GM18870 (cell line): ENCODE data around the gene ZNF521.

ENCODE experiments used
- ATAC-seq: cut with Tn5 transposase; IDR thresholded peaks from one replicate; pipeline ENCODE4 v1.9.1; 2021; ENCODE audit warnings: moderate library complexity; ENCODE audit not compliant: unreplicated experiment

The ZNF521 gene

DNA sequence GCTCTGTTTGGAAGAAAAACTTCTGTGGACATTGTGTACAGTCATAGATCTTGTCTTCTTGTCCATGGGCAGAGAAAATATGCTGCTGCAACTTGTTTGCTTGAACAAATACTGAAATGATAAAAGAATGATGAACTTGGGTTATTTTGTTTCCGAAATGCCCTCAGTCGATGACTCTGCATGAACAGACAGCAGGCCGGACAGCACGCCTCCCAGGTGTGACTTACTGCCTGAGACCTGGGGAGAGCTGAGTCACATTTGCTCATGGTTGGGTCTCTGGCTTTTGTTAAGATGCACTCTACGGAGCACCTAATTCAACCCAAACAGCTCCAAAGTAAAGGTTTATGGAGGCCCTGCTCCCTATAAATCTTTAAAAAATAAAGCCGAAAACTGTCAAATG lies 262.5 kb downstream of the ZNF521 start:
- ATAC-seq = no peak

GRCh38 chr18:25086876-25087275 lies 265.1 kb downstream of the ZNF521 start:
- no peak for ATAC-seq

DNA sequence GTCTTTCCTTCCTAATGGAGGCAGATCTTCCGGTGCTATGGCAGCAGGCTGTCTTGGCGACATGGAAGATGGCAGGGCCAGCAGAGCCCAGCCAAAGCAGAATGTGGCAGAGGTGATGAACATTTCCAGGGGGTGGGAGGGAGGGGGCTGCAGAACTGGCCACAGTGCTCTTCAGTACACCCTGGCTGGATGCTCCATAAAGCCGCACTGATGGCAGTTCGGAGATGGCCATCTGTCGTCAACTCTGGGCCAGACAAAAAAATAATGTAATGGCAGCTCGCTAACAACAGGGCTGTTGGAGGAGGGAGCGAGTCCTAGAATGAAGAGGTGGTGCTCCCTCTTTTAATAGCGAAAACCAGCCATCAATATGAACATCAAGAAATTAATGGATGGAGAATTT lies 271.0 kb downstream of the ZNF521 start:
- ATAC-seq = no peak

- no peak for ATAC-seq
Measured at GRCh38 chr18:25080211-25080610, 271.8 kb downstream of the ZNF521 start.

DNA sequence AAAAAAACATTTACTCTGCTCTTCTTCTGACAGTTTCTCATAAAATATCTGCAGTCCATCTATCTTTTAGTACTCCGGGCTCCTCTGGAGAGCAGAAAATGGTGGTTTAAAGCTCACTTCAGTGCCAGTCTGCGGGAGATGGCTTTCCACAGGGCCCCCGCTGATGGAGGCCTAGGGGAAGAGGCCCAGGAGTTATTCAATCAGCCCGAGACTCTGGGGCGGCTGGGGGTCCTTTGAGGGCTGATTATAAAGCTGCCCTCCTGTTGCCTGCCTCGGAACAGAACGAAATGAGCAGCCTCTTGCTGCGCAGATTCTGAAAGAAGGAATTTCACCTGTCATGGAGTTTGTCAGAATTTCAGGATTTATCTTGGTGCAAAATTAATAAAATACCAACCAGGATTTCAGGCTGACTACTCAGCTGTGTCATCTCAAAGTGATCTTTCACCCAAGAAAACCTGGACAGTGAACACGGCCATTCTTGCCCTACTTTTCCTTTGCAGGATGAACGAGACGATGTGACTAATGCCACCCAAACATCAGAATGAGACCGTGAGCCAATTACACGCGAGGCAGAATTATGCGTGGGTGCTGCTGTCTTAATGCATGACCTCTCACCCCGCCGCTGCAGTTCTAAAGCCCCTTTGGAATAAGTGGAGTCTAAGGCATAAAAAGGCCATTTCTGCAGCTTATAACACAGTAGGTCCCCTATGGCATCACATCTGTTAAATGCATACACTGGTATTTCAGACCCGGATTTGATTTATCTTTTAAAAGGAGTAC lies 273.8 kb downstream of the ZNF521 start:
- no peak for ATAC-seq

DNA sequence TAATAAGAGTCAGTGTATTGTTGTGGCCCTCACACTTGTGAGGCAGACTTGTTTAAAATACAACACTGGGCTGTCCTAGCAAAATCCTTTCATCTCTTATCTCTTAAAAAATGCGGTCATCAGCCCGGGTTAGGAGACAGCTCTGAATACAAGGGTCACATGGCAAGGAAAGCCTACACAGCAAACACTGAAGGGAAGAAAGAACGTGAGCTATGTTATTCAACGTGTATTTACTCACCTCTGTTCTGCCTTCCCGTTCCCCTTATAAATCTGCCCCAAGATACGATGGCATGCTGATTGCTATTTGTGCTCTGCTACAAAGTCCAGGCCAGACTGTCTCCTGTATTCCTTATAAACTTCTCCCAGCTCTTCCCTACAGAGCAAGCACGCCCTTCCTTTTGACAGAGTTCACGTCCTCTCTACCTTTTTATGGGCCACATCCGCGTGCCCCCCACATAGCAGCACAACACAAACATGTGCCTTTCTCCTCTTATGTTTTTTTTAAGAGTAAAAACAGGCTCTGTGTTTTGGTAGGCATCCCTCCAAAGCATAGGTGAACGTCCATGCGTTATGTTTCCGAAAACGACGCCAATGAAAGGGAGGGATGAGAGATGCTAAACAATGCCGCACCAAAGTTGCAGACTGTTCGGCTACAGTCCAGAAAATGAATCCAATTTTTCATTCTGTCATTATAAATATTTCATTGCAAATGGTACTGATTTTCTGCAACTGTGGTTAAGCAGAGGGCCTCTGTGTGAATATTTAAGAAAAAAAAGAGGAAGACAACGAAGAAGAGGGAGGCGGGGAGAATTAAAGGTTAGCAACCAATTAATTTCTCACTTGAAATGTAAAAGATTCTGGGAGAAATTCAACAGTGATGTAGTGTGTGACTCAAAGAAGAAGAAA lies 274.7 kb downstream of the ZNF521 start:
- ATAC-seq = no peak

GRCh38 chr18:25075783-25076182 lies 276.2 kb downstream of the ZNF521 start:
- no peak for ATAC-seq

DNA sequence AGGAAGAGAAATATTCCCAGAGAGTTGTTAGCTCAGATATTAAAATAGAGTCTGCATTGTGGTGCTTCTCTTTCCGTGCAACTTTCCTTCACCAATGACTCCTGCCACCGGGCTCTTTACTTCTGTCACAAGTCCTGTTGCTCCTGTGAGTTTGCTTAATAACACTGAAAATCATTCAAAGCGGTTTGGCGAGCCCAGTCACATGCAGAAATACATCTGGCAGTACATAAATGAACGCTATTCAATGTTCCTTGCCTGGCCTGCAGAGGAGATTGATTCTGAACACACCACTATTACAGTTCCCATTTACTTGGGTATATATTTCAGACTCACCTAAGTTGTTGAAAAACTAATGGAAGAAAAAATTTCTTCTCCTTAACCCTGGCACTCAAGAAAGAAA lies 276.6 kb downstream of the ZNF521 start:
- no peak for ATAC-seq

GRCh38 chr18:25074925-25075324 lies 277.0 kb downstream of the ZNF521 start:
- ATAC-seq = no peak

DNA sequence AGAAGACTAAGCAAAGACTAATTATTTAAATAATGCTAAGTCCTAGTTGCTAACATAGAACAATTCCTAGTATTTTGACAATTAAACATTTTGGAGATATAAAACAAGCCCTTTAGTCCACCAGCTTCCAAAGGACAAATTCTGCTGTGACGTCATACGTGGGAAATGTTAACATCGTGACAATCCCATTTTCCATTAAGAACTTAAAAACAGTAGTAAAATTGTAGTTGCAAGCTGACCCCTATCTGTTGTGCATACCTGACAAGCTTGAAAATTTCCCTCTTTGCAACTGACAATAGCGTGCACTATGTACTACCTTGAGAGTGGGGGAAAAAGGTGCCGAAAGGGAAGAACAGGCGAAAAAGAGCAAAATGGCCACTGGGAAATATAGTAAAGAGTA lies 279.8 kb downstream of the ZNF521 start:
- no peak for ATAC-seq

GRCh38 chr18:25067275-25068025 lies 284.5 kb downstream of the ZNF521 start:
- ATAC-seq = no peak

GRCh38 chr18:25066516-25066915 lies 285.4 kb downstream of the ZNF521 start:
- ATAC-seq = no peak

GRCh38 chr18:25062720-25063119 lies 289.2 kb downstream of the ZNF521 start:
- ATAC-seq = no peak

DNA sequence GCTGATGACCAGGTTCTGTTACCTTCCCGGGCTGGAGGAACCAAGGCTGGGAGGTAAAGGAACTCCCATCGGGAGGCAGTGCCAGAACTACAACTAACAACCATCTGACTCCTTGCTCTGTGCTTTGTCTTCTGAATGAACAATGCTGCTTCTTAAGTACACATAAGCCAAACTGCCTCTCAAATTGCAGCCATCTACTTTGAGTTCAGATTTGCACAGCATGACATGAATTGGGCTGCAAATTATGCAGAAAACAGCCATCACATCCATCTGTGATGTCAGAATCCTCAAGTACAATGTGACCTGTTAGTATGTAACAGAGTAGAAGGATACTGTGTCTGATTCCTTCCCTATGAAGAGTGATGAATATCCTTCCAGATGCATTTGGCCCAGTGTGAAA lies 290.6 kb downstream of the ZNF521 start:
- ATAC-seq = no peak

DNA sequence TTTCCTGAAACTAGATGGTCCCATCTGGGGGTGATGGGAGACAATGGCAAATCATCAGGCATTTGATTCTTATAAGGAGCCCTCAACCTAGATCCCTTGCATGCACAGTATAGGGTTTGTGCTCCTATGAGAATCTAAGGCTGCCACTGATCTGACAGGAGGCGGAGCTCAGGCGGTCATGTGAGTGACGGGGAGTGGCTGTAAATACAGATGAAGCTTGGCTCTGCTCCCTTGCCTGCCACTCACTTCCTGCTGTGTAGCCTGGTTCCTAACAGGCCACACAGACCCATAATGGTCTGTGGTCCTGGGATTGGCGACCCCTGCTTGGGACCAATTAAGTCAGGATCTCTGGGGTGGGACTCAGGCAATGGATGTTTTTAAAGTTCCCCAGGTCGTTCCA lies 293.4 kb downstream of the ZNF521 start:
- ATAC-seq = no peak

- no peak for ATAC-seq
Measured at GRCh38 chr18:25057491-25058050, 294.4 kb downstream of the ZNF521 start.

GRCh38 chr18:25056429-25056828 lies 295.5 kb downstream of the ZNF521 start:
- ATAC-seq = no peak

DNA sequence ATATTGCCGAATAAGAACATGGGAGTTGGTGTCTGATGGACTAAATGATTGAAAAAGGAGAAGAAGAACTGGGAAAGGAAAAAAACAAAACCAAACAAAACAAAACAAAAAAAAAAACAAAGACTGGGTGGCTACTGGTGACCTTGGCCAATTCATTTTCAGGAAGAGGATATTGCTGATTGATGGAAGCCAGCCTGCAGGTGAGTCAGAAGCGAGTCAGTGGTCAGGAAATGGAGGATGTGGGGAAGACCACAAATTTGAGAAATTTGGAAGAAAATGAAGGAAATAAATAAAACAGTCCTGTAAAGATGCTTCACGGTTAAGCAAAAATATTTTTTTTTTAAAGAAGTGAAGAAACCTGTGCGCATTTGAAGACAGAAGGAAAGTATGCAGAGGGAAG lies 296.9 kb downstream of the ZNF521 start:
- no peak for ATAC-seq

GRCh38 chr18:25053466-25053865 lies 298.5 kb downstream of the ZNF521 start:
- no peak for ATAC-seq

- ATAC-seq = no peak
Measured at GRCh38 chr18:25052511-25052921, 299.4 kb downstream of the ZNF521 start.

- no peak for ATAC-seq
Measured at GRCh38 chr18:25050605-25051004, 301.4 kb downstream of the ZNF521 start.
